H1 (cell line): ENCODE results near the gene MYF5. TPM values are rescaled to one million over a fixed set of nuclear protein-coding genes. Genes with fewer than 3 reads are reported as not detected.

ENCODE experiments used
- JUND ChIP-seq: IDR thresholded peaks from 2 replicates; pipeline ENCODE4 v1.6.1; 2011; ENCODE audit warnings: mild to moderate bottlenecking, improper control_type of control experiment, low read length
- KDM1A ChIP-seq: fragments of 200-600, 300-600 bp; sonication (generic); IDR thresholded peaks from 2 replicates; pipeline ENCODE4 v1.7.1; 2016; ENCODE audit warnings: mild to moderate bottlenecking, low read length, borderline replicate concordance
- NANOG ChIP-seq: IDR thresholded peaks from 2 replicates; pipeline ENCODE4 v1.6.1; 2011; ENCODE audit warnings: low read length, low read depth, mild to moderate bottlenecking, inconsistent platforms; ENCODE audit not compliant: insufficient read depth, poor library complexity, severe bottlenecking
- RBBP5 ChIP-seq: IDR thresholded peaks from 2 replicates; pipeline ENCODE4 v1.7.1; 2012; ENCODE audit warnings: low read depth, mild to moderate bottlenecking, inconsistent platforms, low read length, moderate library complexity, borderline replicate concordance
- RNF2 ChIP-seq: fragments of 200-900, 300-1000 bp; sonication (generic); IDR thresholded peaks from 2 replicates; pipeline ENCODE4 v1.7.1; 2016; ENCODE audit warnings: borderline replicate concordance, low read depth, mild to moderate bottlenecking, antibody characterized with exemption, low read length; ENCODE audit not compliant: poor library complexity, severe bottlenecking; ENCODE audit errors: missing control alignments
- polyA plus RNA-seq, 7 experiments: library from polyadenylated mRNA; depleted of rRNA in 3 of 7; stranded (reverse) in 5 of 7; unstranded in 2 of 7; fragments of >200 nt in 5 of 7; fragments of 200-250 nt in 2 of 7; gene quantifications; 1 replicate in 5 of 7; 2 replicates in 1 of 7; 4 replicates in 1 of 7; pipeline versions ENCODE4 v1.2.1 to v1.2.3, GENCODE V29; 2011 to 2013; ENCODE audit warnings: missing spikeins in 2 of 7, mixed read lengths in 2 of 7
- total RNA-seq: library from RNA; stranded (reverse); fragmentation: NEBNext Ultra II Directional; extraction: Animal tissue kit (Norgen Biotek cat#: 25700); gene quantifications from 2 replicates; pipeline ENCODE4 v1.2.1, GENCODE V29; 2021
- TF ChIP-seq, protein P1 (sequence below): IDR thresholded peaks from 2 replicates; pipeline ENCODE4 v1.6.1; 2011; ENCODE audit warnings: low read depth, mild to moderate bottlenecking, low read length; ENCODE audit not compliant: insufficient read depth

Gene MYF5
- total and polyA plus RNA-seq, 2 of the 8 experiments (the other 6 are each of a cell fraction or from before 2014, with no cell fraction given), result 0.09 TPM; not detected in 1

DNA sequence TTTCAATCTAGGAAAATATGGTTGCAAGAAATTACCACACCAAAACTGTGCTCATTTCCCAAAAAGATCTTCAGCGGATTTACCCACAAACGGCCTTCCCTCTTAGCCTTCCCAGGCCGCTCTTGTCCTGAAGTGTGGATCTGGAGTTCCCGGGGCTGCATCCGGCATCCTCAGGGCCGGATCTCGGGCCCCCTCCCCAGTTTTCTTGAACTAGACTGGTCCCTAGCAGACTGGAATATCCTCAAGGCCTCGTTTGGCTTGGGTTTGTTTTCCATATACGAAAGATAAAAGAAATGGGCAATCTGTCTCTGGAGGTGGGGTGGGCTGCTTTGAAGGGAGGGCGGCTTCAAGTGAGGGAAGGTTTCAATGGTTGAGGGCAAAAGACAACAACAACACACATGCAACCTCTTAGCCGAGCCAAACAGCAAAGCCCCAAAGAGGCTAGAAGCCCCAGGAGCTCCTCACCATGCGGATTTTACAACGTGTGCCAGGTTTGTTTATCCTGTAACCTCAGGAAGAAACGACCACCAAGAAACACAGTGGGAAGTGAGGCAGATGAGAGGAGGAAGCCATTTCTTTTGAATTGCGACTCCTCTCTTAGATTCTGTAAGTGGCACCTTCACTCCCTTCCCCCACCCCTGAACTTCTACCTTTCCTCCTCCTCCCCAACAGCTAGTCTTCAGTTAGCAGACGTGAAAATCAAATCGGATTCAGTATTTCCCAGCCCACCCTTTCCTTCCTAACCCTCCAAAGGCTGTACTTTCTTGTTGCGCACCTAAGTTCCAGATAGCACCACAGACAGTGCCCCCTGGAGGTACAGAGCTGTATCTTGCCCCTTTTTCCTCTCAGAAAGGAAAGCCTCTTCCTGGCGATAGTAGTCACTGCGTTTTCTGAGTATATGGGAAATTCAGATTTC lies 6.6 kb upstream of the MYF5 start (continued):
- no peak for TF ChIP-seq JUND
- no peak for TF ChIP-seq RBBP5
- peak; percentile 74 for TF ChIP-seq RNF2
- no peak for TF ChIP-seq KDM1A
- TF ChIP-seq NANOG, result no peak
- TF ChIP-seq, protein P1, sequence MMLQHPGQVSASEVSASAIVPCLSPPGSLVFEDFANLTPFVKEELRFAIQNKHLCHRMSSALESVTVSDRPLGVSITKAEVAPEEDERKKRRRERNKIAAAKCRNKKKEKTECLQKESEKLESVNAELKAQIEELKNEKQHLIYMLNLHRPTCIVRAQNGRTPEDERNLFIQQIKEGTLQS, result no peak
